DND-41 (cell line): ENCODE results near the gene ZNF888.

Source experiments
- CTCF ChIP-seq: IDR thresholded peaks from 2 replicates; pipeline ENCODE4 v1.5.1; 2012; ENCODE audit warnings: borderline replicate concordance, low read length, moderate library complexity, mild to moderate bottlenecking; ENCODE audit not compliant: poor library complexity, severe bottlenecking; ENCODE audit errors: extremely low read depth
- EZH2 ChIP-seq: IDR thresholded peaks from 3 replicates; pipeline ENCODE4 v1.6.1; 2012; ENCODE audit warnings: borderline replicate concordance, low read depth, mild to moderate bottlenecking, moderate library complexity, low read length, inconsistent platforms; ENCODE audit not compliant: severe bottlenecking

DNA sequence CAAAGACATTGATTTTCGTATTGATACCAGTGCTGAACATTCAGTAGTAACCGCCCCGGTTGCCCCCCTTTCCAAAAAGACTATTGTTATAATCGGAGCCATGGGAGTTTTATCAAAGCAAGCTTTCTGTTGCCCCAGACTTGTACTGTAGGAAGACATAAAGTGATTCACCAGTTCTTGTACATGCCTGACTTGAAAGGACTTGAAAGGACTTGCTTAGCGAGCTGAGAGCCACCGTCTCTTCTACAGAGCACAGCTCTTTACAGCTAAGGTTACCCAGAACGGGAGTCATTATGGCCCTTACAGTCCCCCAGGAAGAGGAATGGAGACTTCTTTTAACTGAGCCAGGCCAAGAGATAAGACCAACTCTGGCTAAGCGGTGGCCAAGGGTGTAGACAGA is 34.4 kb upstream of the ZNF888 start:
- TF ChIP-seq CTCF = no peak
- no peak for TF ChIP-seq EZH2
